Measurements from ENCODE around the gene RFX1.
A peak's percentile ranks its signal among the peaks of the same experiment; 100 is the strongest.
"Not testable (repeated sequence)": the region's sequence is repeated elsewhere in the genome, so short reads cannot be mapped to it uniquely, and the experiment has no call there.

Gene RFX1

DNA sequence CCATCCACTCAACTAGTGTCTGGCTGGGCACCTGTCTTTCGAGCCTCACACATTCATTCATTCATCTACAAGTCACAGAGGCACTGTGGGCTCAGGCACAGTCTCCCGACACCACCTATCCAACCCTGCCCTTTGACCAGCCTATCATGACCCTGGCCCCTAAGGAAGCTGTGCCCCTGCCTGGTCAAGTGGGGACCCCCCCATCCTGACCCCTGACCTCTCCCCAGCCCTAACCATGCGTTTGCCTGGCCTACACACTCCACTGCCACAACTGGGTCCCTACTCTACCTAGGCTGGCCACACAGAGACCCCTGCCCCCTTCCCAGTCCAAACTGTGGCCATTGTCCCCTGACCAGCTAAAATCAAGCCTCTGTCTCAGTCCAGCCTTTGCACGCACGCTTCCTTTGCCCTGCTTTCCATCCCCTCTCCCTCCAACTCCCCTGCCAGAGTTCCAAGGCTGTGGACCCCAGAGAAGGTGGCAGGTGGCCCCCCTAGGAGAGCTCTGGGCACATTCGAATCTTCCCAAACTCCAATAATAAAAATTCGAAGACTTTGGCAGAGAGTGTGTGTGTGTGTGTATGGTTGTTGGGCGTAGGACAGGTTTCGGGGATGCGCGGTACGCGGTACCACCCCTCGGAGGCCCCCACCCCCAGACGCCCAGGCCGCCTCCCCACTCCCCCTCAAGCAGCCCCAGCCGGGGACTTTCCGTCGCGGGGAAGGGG, 25.0 kb upstream of the RFX1 start:
- DNase-seq (ENCODE audit: low read depth), result no peak
- peak overlapping the region; percentile 69 for H3K4me3 ChIP-seq (ENCODE audit: low read depth, low read length)
- TF ChIP-seq, protein P1, sequence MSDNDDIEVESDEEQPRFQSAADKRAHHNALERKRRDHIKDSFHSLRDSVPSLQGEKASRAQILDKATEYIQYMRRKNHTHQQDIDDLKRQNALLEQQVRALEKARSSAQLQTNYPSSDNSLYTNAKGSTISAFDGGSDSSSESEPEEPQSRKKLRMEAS (IDR thresholded peaks at IDR 0.05; ENCODE audit: low read depth, low read length), result no peak
- TF ChIP-seq POLR2A (IDR thresholded peaks at IDR 0.05; ENCODE audit: extremely low read depth, insufficient read length) (no peak), MYC (IDR thresholded peaks at IDR 0.05; ENCODE audit: low read depth, low read length) (no peak)

DNA sequence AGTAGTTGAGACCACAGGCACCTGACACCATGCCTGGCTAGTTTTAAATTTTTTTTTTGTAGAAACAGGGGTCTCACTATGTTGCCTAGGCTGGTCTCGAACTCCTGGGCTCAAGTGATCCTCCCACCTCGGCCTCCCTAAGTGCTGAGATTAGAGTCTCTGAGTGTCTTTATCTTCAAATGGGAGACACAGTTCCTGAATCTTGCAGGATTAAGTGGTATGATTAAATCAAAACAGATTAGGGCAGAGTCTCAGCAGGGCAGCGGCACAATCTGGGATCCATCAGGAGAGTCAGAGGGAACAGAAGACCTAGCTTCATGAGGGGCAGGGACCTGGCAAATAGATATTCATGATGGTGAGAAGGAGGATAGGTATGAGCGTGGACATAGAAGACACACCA, 22.8 kb upstream of the RFX1 start:
- DNase-seq (ENCODE audit: low read depth), result no peak
- TF ChIP-seq POLR2A (IDR thresholded peaks at IDR 0.05; ENCODE audit: extremely low read depth, insufficient read length) (no peak), MYC (IDR thresholded peaks at IDR 0.05; ENCODE audit: low read depth, low read length) (no peak)
- TF ChIP-seq, protein P2, sequence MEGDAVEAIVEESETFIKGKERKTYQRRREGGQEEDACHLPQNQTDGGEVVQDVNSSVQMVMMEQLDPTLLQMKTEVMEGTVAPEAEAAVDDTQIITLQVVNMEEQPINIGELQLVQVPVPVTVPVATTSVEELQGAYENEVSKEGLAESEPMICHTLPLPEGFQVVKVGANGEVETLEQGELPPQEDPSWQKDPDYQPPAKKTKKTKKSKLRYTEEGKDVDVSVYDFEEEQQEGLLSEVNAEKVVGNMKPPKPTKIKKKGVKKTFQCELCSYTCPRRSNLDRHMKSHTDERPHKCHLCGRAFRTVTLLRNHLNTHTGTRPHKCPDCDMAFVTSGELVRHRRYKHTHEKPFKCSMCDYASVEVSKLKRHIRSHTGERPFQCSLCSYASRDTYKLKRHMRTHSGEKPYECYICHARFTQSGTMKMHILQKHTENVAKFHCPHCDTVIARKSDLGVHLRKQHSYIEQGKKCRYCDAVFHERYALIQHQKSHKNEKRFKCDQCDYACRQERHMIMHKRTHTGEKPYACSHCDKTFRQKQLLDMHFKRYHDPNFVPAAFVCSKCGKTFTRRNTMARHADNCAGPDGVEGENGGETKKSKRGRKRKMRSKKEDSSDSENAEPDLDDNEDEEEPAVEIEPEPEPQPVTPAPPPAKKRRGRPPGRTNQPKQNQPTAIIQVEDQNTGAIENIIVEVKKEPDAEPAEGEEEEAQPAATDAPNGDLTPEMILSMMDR (IDR thresholded peaks at IDR 0.05; ENCODE audit: low read depth, low read length), result no peak
- TF ChIP-seq, protein P1 (IDR thresholded peaks at IDR 0.05; ENCODE audit: low read depth, low read length), result no peak
- H3K4me3 ChIP-seq (ENCODE audit: low read depth, low read length), result no peak overlapping the region

DNA sequence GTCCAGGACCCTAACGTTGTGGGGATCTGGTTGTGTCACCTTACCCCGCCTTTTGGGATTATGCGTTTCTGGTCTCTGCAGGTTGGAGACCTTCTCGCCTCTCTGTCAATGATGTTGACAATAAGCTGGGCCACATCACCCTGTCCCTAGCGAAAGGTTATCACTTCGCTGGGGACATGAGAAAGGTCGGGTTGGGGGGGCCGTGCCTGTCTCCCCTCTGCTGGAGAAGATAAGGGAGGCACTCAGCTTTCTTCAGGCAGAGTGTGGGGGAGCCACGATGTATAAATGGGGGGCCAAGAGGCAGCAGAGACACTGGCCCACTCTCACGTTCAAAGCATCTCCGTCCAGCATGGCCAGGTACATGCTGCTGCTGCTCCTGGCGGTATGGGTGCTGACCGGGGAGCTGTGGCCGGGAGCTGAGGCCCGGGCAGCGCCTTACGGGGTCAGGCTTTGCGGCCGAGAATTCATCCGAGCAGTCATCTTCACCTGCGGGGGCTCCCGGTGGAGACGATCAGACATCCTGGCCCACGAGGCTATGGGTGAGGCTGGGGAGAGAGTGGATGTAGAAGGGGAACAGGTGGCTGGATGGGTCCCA, 21.8 kb upstream of the RFX1 start, which contains the start of gene RLN3:
Gene RLN3 (plus strand): TSS at position 293 of the 595 bp plus-strand sequence. CDS start 57 bp downstream, at position 350.
- TF ChIP-seq, protein P2 (IDR thresholded peaks at IDR 0.05; ENCODE audit: low read depth, low read length), result no peak
- TF ChIP-seq, protein P1 (IDR thresholded peaks at IDR 0.05; ENCODE audit: low read depth, low read length), result no peak
- TF ChIP-seq POLR2A (IDR thresholded peaks at IDR 0.05; ENCODE audit: extremely low read depth, insufficient read length) (no peak), MYC (IDR thresholded peaks at IDR 0.05; ENCODE audit: low read depth, low read length) (no peak)
- no peak for DNase-seq (ENCODE audit: low read depth)
- H3K4me3 ChIP-seq (ENCODE audit: low read depth, low read length), result no peak within 1 kb of the TSS

DNA sequence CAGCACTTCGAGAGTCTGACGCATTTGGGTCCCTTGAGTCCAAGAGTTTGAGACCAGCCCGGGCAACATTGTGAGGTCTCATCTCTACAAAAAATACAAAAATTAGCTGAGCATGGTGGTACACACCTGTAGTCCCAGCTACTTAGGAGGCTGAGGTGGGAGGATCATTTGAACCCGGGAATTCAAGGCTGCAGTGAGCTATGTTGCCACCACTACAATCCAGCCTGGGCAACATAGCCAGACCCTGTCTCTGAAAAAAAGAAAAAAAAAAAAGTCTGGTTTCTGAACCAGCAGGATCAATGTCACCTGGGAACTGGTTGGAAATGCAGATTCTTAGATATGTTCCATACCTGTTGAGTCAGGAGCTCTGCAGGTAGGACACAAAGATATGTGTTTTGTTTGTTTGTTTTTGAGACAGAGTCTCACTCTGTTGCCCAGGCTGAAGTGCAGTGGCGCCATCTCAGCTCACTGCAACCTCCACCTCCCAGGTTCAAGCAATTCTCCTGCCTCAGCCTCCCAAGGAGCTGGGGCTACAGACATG, 20.6 kb upstream of the RFX1 start:
- not testable (repeated sequence) for DNase-seq (ENCODE audit: low read depth); H3K4me3 ChIP-seq (ENCODE audit: low read depth, low read length)

DNA sequence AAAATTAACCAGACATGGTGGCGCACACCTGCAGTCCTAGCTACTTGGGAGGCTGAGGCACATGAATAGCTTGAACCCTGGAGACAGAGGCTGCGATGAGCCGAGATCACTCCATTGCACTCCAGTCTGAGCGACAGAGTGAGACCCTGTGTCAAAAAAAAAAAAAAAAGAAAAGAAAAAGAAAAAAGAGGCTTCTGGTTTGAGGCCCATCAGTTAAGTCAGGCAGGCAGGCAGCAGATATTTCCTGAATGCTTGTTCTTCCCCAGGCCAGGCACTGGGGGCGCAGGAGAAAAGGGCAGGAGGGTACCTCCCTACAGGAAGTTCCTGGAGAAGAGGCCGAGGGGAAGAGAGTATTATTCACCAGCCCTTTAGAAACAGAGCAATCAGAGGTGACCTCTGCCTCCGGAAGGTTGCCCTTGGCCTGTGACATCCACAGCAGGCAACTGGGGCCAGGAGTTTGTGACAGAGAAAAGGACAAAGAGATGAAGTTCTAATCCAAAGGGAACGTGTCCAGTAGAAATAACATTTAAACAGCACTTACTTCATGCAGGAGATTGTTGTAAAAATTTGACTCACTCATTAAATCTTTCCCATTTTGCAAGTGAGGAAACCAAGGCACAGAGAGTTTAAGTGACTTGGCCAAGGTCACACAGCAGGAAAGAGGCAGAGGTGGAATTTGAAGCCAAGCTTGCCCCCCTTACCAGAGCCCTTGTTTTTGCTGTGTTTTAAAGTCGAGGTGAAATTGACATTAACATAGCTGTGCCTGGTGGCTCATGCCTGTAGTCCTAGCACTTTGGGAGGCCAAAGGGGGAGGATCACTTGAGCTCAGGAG, 17.5 kb upstream of the RFX1 start:
- TF ChIP-seq, protein P2 (IDR thresholded peaks at IDR 0.05; ENCODE audit: low read depth, low read length), result peak; percentile 71
- TF ChIP-seq POLR2A (IDR thresholded peaks at IDR 0.05; ENCODE audit: extremely low read depth, insufficient read length) (no peak), MYC (IDR thresholded peaks at IDR 0.05; ENCODE audit: low read depth, low read length) (no peak)
- DNase-seq (ENCODE audit: low read depth), result peak; percentile 87
- H3K4me3 ChIP-seq (ENCODE audit: low read depth, low read length), result no peak overlapping the region

DNA sequence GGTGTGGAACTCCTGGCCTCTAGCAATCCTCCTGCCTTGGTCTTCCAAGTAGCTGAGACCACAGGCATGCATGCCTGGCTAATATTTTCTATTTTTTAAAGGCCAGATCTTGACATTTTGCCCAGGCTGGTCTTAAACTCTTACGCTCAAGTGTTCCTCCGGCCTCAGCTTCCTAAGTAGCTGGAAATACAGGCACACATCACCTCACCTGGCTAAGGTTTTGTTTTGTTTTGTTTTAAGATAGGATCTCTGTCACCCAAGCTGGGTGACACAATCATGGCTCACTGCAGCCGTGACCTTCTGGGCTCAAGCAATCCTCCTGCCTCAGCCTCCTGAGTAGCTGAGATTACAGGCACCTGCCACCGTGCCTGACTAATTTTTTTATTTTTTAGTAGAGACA, 16.3 kb upstream of the RFX1 start:
- no peak for DNase-seq (ENCODE audit: low read depth)
- TF ChIP-seq POLR2A (IDR thresholded peaks at IDR 0.05; ENCODE audit: extremely low read depth, insufficient read length), result no peak
- no peak for TF ChIP-seq MYC (IDR thresholded peaks at IDR 0.05; ENCODE audit: low read depth, low read length)
- TF ChIP-seq, protein P2 (IDR thresholded peaks at IDR 0.05; ENCODE audit: low read depth, low read length), result no peak
- H3K4me3 ChIP-seq (ENCODE audit: low read depth, low read length), result no peak overlapping the region

Data from NB4 (cell line).